PFSK-1 (cell line): ENCODE measurements around the gene CGREF1.

Source experiments
- FOXP2 ChIP-seq: optimal IDR thresholded peaks from 2 replicates; pipeline ENCODE3; 2011; ENCODE audit warnings: borderline replicate concordance, control low read depth, inconsistent platforms; ENCODE audit not compliant: insufficient read depth; ENCODE audit errors: extremely low read length, extremely low read depth
- POLR2AphosphoS5 ChIP-seq: IDR thresholded peaks from 2 replicates; pipeline ENCODE4 v1.6.1; 2012; ENCODE audit warnings: low read depth, mild to moderate bottlenecking, control low read depth, low read length, moderate library complexity
- SIN3A ChIP-seq: IDR thresholded peaks from 2 replicates; pipeline ENCODE4 v1.6.1; 2012; ENCODE audit warnings: mild to moderate bottlenecking, low read length, moderate library complexity, borderline replicate concordance; ENCODE audit not compliant: insufficient read depth
- TAF1 ChIP-seq: IDR thresholded peaks from 2 replicates; pipeline ENCODE4 v1.6.1; 2012; ENCODE audit warnings: low read length, control low read depth, borderline replicate concordance; ENCODE audit not compliant: insufficient read depth
- TF ChIP-seq, protein P1 (sequence below), 2 experiments: IDR thresholded peaks; 2 replicates each; pipeline versions ENCODE4 v1.6.1 to v1.8.0; 2011 to 2012; ENCODE audit warnings: low read depth in 2 of 2, low read length in 2 of 2, control low read depth in 1 of 2, inconsistent platforms in 1 of 2, mild to moderate bottlenecking in 1 of 2, moderate library complexity in 1 of 2; ENCODE audit not compliant: insufficient read depth in 1 of 2

CGREF1 gene

DNA sequence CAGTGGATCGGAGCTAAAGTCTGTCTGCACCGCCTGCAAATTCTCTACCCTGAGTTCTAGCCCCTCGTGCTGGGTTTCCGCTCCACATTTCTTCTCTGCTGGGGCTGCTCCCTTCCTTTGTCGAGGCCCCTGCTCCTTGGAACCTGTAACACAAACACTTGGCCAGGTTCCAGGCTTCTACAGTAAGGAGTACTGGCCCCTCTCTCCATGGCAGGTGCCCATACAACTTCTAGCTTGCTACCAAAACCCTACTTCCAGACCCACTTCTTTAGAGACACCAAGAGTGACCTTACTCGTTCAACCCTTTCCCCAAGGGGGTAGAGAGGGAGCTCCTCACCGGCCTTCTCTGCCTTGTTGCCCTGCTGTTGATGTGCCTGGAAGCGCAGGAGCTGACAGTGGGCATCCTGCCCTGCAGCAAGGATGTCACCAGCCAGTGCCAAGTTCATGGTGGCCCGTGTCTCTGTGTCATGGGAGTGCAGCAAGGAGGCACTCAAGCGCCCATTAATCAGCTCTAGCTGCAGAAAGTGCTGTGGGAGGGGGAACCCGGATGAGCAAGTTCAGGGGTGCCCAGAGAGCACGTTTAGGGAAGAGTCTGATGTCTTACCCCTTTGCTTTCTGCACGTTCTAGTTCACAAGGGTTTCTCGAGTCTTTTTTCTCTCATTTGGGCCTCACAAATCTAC, 14.4 kb upstream of the CGREF1 start:
- TF ChIP-seq FOXP2 (no peak), SIN3A (no peak), TAF1 (no peak), POLR2AphosphoS5 (no peak)
- TF ChIP-seq, protein P1, sequence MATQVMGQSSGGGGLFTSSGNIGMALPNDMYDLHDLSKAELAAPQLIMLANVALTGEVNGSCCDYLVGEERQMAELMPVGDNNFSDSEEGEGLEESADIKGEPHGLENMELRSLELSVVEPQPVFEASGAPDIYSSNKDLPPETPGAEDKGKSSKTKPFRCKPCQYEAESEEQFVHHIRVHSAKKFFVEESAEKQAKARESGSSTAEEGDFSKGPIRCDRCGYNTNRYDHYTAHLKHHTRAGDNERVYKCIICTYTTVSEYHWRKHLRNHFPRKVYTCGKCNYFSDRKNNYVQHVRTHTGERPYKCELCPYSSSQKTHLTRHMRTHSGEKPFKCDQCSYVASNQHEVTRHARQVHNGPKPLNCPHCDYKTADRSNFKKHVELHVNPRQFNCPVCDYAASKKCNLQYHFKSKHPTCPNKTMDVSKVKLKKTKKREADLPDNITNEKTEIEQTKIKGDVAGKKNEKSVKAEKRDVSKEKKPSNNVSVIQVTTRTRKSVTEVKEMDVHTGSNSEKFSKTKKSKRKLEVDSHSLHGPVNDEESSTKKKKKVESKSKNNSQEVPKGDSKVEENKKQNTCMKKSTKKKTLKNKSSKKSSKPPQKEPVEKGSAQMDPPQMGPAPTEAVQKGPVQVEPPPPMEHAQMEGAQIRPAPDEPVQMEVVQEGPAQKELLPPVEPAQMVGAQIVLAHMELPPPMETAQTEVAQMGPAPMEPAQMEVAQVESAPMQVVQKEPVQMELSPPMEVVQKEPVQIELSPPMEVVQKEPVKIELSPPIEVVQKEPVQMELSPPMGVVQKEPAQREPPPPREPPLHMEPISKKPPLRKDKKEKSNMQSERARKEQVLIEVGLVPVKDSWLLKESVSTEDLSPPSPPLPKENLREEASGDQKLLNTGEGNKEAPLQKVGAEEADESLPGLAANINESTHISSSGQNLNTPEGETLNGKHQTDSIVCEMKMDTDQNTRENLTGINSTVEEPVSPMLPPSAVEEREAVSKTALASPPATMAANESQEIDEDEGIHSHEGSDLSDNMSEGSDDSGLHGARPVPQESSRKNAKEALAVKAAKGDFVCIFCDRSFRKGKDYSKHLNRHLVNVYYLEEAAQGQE (IDR thresholded peaks at IDR 0.05; ENCODE audit: insufficient read depth in 1 of 2, low read depth in 2 of 2, low read length in 2 of 2): no peak

DNA sequence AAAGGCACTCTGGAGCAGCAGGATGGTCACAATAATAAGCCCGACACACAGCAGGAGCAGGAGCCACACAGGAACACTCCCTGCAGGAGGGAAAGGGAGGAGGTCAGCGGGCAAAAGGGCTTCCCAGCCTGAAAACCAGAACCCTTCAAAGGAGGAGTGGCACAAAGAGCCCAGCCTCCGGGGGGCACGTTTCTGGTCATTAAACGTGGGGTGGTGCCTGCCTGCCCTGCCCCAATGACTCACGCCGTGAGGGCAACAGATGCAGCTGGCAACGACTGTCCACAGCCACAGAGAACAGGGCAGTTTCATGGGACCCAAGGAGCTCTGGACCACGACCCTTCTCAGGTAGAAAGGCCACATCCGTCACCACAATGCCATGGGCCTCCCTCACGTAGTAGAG, 12.5 kb upstream of the CGREF1 start:
- TF ChIP-seq TAF1 (no peak), FOXP2 (no peak), SIN3A (no peak), POLR2AphosphoS5 (no peak)
- TF ChIP-seq, protein P1 (IDR thresholded peaks at IDR 0.05; ENCODE audit: insufficient read depth in 1 of 2, low read depth in 2 of 2, low read length in 2 of 2): no peak

DNA sequence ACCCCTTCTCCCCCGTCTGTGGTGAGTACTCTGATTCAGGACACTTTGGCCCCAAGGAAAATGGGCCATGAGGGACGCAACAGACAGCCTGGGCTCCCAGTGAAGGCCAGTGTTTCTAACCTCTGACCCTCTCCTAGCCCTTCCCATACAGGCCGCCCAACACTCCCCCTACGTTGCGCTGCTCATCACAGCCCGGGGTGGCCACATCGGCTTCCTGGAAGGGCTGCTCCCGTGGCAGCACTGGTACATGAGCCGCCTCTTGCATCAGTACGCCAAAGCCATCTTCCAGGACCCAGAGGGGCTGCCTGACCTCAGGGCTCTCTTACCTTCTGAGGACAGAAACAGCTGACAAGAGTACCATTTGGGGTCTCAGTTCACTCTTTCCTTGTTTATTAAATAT, 11.5 kb upstream of the CGREF1 start:
- TF ChIP-seq SIN3A (no peak), FOXP2 (no peak), TAF1 (no peak), POLR2AphosphoS5 (no peak; the same call in 1 of the 2 replicates)
- TF ChIP-seq, protein P1 (IDR thresholded peaks at IDR 0.05; ENCODE audit: insufficient read depth in 1 of 2, low read depth in 2 of 2, low read length in 2 of 2): no peak

DNA sequence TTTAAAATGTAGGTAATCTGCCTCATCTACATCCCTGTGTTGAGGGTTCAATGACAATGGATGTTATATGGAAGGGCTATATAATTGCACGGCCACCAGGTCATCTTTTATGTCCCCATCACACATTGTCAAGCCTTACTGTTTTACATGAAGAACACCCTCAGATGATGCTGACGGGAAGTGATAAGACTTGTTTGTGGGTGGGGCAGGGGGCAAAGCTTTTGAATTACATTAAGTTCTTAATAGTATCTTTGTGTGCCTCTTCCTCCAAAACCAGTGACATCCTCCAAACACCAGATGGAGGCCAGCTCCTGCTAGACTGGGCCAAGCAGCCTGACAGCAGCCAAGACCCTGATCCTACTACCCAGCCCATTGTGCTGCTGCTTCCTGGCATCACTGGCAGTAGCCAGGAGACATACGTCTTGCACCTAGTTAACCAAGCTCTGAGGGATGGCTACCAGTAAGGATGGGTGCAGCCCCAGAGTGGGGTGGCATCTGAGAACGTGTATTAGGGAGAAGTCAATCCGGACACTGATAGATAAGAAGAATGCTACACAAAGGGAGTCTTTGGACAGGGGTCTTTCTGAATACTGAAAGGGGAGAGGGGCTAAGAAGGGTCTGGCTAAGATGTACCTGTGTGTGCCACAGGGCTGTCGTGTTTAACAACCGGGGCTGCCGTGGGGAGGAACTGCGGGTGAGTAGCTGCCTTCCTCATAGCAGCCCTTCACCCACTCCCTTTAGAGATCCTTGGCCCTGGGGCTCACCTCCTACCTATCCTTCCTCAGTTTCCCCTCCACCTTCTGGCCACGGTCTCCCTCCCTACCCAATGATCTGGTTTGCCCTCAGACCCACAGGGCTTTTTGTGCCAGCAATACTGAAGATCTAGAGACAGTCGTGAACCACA, 10.0 kb upstream of the CGREF1 start:
- TF ChIP-seq, protein P1 (IDR thresholded peaks at IDR 0.05; ENCODE audit: insufficient read depth in 1 of 2, low read depth in 2 of 2, low read length in 2 of 2): no peak
- TF ChIP-seq SIN3A (no peak), FOXP2 (no peak), TAF1 (no peak), POLR2AphosphoS5 (no peak; the same call in none of the 2 replicates)
